Sigmoid colon (tissue), 7 donors: ENCODE measurements around the gene DIAPH2. TPM values are rescaled to one million over a fixed set of nuclear protein-coding genes. Genes with fewer than 3 reads are reported as not detected.

Experiments used
- DNase-seq: peaks from one replicate; pipeline ENCODE4 v3.0.0-alpha.2; 2019
- H3K27ac ChIP-seq, 4 donors: fragments of 200-600 bp; sonication (generic); one replicate each; pipeline ENCODE4 v1.5.1; 2016 to 2019; ENCODE audit warnings: mild to moderate bottlenecking in 1 of 4
- H3K27me3 ChIP-seq, 3 donors: fragments of 200-600 bp; sonication (generic); one replicate each; pipeline ENCODE4 v1.5.1; 2019; ENCODE audit warnings: mild to moderate bottlenecking in 1 of 3
- H3K36me3 ChIP-seq, 4 donors: fragments of 200-600 bp; sonication (generic); one replicate each; pipeline ENCODE4 v1.5.1; 2016 to 2019
- H3K4me1 ChIP-seq, 4 donors: fragments of 200-600 bp; sonication (generic); one replicate each; pipeline ENCODE4 v1.5.1; 2017 to 2019
- H3K4me3 ChIP-seq, 4 donors: fragments of 200-600 bp; sonication (generic); one replicate each; pipeline ENCODE4 v1.5.1; 2017 to 2019; ENCODE audit warnings: mild to moderate bottlenecking in 2 of 4, moderate library complexity in 1 of 4
- H3K9me3 ChIP-seq, 4 donors: fragments of 200-600 bp in 3 of 4; sonication (generic) in 3 of 4; one replicate each; pipeline versions ENCODE4 v1.5.1 to v1.6.1; 2013 to 2019
- EP300 ChIP-seq, 4 donors: sonication (generic); formaldehyde crosslinking; IDR thresholded peaks; one replicate each; pipeline ENCODE4 v1.6.1; 2017; ENCODE audit warnings: antibody characterized with exemption in 4 of 4
- POLR2A ChIP-seq, 2 donors: fragments of 450-650 bp; IDR thresholded peaks; one replicate each; pipeline ENCODE4 v1.6.1; 2016; ENCODE audit warnings: antibody characterized with exemption in 2 of 2, mild to moderate bottlenecking in 2 of 2, moderate library complexity in 2 of 2
- POLR2AphosphoS5 ChIP-seq, 4 donors: sonication (generic); formaldehyde crosslinking; IDR thresholded peaks; one replicate each; pipeline ENCODE4 v1.6.1; 2017; ENCODE audit warnings: antibody characterized with exemption in 4 of 4
- WGBS, 2 donors: extraction: QIAGEN DNeasy Blood & Tissue Kit; methylation state at CpG; one replicate each; pipeline ENCODE4 v1.1.7; 2013; 5-methylcytosine and 5-hydroxymethylcytosine counted together
- intact Hi-C: fragments of 100-400 bp; cut with DNase I; formaldehyde crosslinking; loops from one replicate; pipeline ENCODE4 v1.15.1; 2023
- polyA plus RNA-seq, 3 donors: library from polyadenylated mRNA; stranded (reverse); fragments of 200-250 nt; gene quantifications; one replicate each; pipeline ENCODE4 v1.2.3, GENCODE V29; 2013
- total RNA-seq, 4 donors: library from RNA; depleted of rRNA; stranded (reverse); fragments of >200 nt; gene quantifications; one replicate each; pipeline ENCODE4 v1.1.0, GENCODE V29; 2016
- TF ChIP-seq, protein P1 (sequence below), 4 experiments: fragments of 450-650 bp in 3 of 4; fragments of 200-600 bp in 1 of 4; IDR thresholded peaks; one replicate each; pipeline ENCODE4 v1.5.1; 2016 to 2019; ENCODE audit warnings: antibody characterized with exemption in 4 of 4, mild to moderate bottlenecking in 3 of 4, moderate library complexity in 2 of 4
- donor health status: healthy with polysubstance abuse.
- donor health status: Bipolar disorder and iron deficiency.
- donor health status: healthy.

The DIAPH2 gene
- total and polyA plus RNA-seq, 7 donors, result 6.6 to 31.3 (median 21.7) TPM

DNA sequence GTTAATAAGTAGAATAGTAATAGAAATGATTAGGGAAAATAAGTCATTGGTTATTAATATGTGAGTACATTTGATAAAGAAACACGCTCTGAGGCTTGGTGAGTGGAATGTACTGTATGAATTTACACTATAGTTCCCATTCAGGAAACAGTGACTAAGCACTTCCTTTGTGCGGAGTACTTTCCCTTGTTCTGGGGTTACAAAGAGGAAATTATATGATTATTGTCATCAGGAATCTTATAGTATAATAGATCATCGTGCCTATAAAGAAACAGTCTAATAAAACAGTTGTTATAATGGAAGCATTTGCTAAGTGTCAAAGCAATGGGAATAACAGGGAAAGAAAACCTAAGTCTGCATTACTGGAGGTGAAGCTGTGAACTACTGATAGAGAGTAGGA is 337.0 kb downstream of the DIAPH2 start:
- Histone ChIP-seq H3K27ac (no peak overlapping the region), H3K4me1 (no peaks in the 10 kb centered on the region), H3K27me3 (no peaks in the 10 kb centered on the region), H3K9me3 (no peaks in the 10 kb centered on the region), H3K4me3 (no peak overlapping the region), H3K36me3 (no peaks in the 10 kb centered on the region)
- intact Hi-C loops, result no loop called here
- WGBS, 2 donors, result 63 to 89% methylated on average over 3 of the region's 3 CpGs
- no peak for DNase-seq
- TF ChIP-seq EP300 (IDR thresholded peaks at IDR 0.05), result no peak
- TF ChIP-seq POLR2A (IDR thresholded peaks at IDR 0.05), result no peak
- TF ChIP-seq, protein P1, sequence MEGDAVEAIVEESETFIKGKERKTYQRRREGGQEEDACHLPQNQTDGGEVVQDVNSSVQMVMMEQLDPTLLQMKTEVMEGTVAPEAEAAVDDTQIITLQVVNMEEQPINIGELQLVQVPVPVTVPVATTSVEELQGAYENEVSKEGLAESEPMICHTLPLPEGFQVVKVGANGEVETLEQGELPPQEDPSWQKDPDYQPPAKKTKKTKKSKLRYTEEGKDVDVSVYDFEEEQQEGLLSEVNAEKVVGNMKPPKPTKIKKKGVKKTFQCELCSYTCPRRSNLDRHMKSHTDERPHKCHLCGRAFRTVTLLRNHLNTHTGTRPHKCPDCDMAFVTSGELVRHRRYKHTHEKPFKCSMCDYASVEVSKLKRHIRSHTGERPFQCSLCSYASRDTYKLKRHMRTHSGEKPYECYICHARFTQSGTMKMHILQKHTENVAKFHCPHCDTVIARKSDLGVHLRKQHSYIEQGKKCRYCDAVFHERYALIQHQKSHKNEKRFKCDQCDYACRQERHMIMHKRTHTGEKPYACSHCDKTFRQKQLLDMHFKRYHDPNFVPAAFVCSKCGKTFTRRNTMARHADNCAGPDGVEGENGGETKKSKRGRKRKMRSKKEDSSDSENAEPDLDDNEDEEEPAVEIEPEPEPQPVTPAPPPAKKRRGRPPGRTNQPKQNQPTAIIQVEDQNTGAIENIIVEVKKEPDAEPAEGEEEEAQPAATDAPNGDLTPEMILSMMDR (IDR thresholded peaks at IDR 0.05), result no peak
- no peak for TF ChIP-seq POLR2AphosphoS5 (IDR thresholded peaks at IDR 0.05)

DNA sequence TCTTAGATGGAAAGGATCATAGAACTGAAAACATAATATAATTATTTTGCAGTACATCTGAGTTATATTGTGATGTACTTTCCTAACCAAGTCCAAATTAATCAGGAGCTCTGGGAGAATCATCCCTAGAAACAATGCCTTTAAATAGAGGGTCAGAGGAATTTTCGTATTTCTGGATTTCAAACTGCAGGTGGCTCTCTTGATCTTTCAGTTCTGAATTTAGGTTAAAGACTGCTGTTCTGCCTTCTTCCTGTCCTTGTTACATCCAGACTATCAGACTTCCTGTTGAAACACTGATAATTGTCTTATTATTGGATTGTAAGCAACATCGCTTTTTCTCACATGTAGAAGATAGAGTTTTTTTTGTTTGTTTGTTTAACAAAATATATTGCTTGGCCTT is 341.8 kb downstream of the DIAPH2 start:
- intact Hi-C loops, result no loop called here
- H3K9me3 ChIP-seq, result no peaks in the 10 kb centered on the region
- DNase-seq, result no peak
- no peak overlapping the region for H3K27ac ChIP-seq
- 86 to 87% methylated on average over 2 of the region's 2 CpGs for WGBS, 2 donors
- no peak overlapping the region for H3K4me3 ChIP-seq
- TF ChIP-seq POLR2AphosphoS5 (IDR thresholded peaks at IDR 0.05), result no peak
- TF ChIP-seq POLR2A (IDR thresholded peaks at IDR 0.05), result no peak
- no peak for TF ChIP-seq EP300 (IDR thresholded peaks at IDR 0.05)
- TF ChIP-seq, protein P1 (IDR thresholded peaks at IDR 0.05), result no peak
- H3K4me1 ChIP-seq, result no peaks in the 10 kb centered on the region
- H3K27me3 ChIP-seq, result no peaks in the 10 kb centered on the region
- H3K36me3 ChIP-seq, result no peaks in the 10 kb centered on the region

DNA sequence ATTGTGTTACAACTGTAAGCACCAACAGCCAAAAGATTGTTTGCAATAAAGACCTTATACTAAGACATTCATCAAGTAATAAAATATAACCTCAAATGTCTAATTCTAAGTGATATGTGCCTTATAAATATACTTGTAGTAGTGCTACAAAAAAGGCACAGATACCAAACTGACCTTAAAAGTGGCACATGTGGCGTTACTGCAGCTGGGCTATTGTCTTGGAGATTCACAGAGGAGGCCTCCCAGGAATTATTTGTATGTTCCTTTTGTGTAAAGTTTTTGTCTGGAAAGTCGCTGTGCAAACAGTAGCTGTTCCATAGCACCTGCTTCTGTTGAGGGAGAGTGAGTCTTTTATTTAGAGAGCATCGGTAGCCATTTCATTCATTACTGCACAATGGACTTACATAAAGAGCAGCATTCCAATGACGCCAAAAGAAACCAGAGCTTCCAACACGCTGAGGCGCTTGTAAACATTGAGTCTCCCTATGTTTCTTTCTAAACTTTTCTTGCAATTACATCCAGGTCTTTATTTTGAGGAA is 342.8 kb downstream of the DIAPH2 start:
- no peak for DNase-seq
- 64 to 74% methylated on average over 6 of the region's 6 CpGs for WGBS, 2 donors
- Histone ChIP-seq H3K27ac (no peak overlapping the region), H3K27me3 (no peaks in the 10 kb centered on the region), H3K36me3 (no peaks in the 10 kb centered on the region), H3K9me3 (no peaks in the 10 kb centered on the region), H3K4me3 (no peak overlapping the region), H3K4me1 (no peaks in the 10 kb centered on the region)
- TF ChIP-seq POLR2A (IDR thresholded peaks at IDR 0.05), result no peak
- no peak for TF ChIP-seq EP300 (IDR thresholded peaks at IDR 0.05)
- TF ChIP-seq, protein P1 (IDR thresholded peaks at IDR 0.05), result no peak
- no peak for TF ChIP-seq POLR2AphosphoS5 (IDR thresholded peaks at IDR 0.05)
- intact Hi-C loops, result no loop called here

DNA sequence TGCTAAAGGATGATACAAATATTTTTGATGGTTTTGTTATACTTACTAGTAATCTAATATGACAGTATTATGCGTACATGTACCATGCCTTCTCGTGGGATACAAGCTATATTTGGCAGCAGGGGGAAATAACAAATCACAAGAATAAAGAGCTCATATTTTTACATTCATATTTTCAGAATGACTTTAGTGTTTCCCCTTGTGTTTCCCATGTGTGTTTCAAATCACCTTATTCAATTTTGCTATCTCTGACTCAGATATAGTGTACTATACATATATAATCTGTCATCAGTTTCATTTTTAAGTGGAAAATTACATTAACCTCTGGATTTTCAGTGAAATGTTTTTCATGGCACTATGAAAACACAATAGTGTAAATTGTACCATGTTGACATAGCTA is 345.8 kb downstream of the DIAPH2 start:
- Histone ChIP-seq H3K4me1 (no peaks in the 10 kb centered on the region), H3K27me3 (no peaks in the 10 kb centered on the region), H3K4me3 (no peak overlapping the region), H3K36me3 (no peaks in the 10 kb centered on the region), H3K9me3 (no peaks in the 10 kb centered on the region), H3K27ac (no peak overlapping the region)
- DNase-seq, result no peak
- intact Hi-C loops, result no loop called here
- WGBS, 2 donors, result 78 to 92% methylated on average over 2 of the region's 2 CpGs
- TF ChIP-seq, protein P1 (IDR thresholded peaks at IDR 0.05), result no peak
- no peak for TF ChIP-seq POLR2AphosphoS5 (IDR thresholded peaks at IDR 0.05)

DNA sequence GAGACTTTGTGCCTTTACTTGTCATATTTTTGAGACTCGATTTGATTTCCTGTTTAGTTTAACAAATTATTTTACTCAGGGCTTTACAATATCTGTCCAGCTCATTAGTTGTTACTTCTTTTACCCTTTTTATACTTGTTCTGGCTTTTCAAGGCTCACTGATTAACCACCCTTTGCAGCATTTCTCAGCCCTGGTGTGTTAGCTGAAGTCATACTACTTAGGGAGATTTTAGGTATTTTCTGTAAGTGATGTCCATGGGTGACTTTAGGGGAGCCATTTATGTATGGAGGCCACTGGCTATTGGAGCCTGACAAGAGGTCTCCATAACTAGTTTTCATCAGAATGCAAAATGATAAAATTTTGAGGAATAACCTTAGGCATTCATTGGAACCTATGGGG is 346.3 kb downstream of the DIAPH2 start:
- Histone ChIP-seq H3K27ac (no peak overlapping the region), H3K4me3 (no peak overlapping the region), H3K9me3 (no peaks in the 10 kb centered on the region), H3K4me1 (no peaks in the 10 kb centered on the region), H3K36me3 (no peaks in the 10 kb centered on the region), H3K27me3 (no peaks in the 10 kb centered on the region)
- DNase-seq, result no peak
- intact Hi-C loops, result no loop called here
- WGBS, 2 donors, result 78 to 90% methylated on average over 1 of the region's 1 CpG
- TF ChIP-seq EP300 (IDR thresholded peaks at IDR 0.05), result no peak
- TF ChIP-seq POLR2AphosphoS5 (IDR thresholded peaks at IDR 0.05), result no peak
- TF ChIP-seq POLR2A (IDR thresholded peaks at IDR 0.05), result no peak
- TF ChIP-seq, protein P1 (IDR thresholded peaks at IDR 0.05), result no peak
